OCI-LY7 (cell line): ENCODE data around the gene EPHA3.

Source experiments
- EZH2phosphoT487 ChIP-seq: fragments of 200-600 bp; sonication (generic); IDR thresholded peaks from 2 replicates; pipeline ENCODE4 v1.6.1; 2018; ENCODE audit warnings: low read depth, borderline replicate concordance, mild to moderate bottlenecking, mixed run types, antibody characterized with exemption, low read length, moderate library complexity, mixed read lengths
- TF ChIP-seq, protein P1 (sequence below): fragments of 200-600 bp; sonication (generic); conservative IDR thresholded peaks from 2 replicates; pipeline ENCODE4 v1.5.1; 2014; ENCODE audit warnings: mild to moderate bottlenecking, antibody characterized with exemption, low read length, moderate library complexity, mixed read lengths

DNA sequence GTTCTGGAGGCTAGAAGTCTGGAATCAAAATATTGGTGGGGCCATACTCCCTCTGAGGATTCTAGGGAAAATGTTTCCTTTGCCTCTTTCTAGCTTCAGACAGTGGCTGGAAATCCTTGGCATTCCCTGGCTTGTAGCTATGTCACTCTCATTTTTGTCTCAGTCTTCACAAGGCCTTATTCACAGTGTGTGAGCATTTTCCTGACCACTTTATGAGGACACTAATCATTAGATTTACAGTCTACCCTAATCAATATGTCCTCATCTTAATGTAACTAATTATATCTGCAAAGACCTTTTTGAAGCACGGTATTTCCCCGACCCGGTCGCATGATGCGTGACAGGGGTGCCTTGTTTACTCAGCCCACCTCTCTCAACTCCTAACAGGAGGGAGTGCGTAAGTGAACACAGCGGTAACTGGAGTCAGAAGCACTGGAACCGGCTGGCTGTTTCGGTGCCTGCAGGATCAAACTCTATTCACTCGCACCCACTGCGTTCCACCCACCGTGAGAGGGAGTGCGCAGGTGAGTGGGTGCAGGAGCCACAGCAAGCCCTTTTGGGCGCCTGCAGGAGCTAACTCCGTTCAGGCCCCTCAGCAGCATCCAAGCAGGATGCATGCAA, 155.0 kb downstream of the EPHA3 start:
- TF ChIP-seq, protein P1, sequence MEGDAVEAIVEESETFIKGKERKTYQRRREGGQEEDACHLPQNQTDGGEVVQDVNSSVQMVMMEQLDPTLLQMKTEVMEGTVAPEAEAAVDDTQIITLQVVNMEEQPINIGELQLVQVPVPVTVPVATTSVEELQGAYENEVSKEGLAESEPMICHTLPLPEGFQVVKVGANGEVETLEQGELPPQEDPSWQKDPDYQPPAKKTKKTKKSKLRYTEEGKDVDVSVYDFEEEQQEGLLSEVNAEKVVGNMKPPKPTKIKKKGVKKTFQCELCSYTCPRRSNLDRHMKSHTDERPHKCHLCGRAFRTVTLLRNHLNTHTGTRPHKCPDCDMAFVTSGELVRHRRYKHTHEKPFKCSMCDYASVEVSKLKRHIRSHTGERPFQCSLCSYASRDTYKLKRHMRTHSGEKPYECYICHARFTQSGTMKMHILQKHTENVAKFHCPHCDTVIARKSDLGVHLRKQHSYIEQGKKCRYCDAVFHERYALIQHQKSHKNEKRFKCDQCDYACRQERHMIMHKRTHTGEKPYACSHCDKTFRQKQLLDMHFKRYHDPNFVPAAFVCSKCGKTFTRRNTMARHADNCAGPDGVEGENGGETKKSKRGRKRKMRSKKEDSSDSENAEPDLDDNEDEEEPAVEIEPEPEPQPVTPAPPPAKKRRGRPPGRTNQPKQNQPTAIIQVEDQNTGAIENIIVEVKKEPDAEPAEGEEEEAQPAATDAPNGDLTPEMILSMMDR, result no peak
- no peak for TF ChIP-seq EZH2phosphoT487
